Glomerular visceral epithelial cell (primary cell): ENCODE measurements around the gene BNIP1.

Experiments
- DNase-seq: peaks from one replicate; pipeline ENCODE4 v3.0.0-alpha.2; 2016; ENCODE audit errors: extremely low spot score

BNIP1 gene

DNA sequence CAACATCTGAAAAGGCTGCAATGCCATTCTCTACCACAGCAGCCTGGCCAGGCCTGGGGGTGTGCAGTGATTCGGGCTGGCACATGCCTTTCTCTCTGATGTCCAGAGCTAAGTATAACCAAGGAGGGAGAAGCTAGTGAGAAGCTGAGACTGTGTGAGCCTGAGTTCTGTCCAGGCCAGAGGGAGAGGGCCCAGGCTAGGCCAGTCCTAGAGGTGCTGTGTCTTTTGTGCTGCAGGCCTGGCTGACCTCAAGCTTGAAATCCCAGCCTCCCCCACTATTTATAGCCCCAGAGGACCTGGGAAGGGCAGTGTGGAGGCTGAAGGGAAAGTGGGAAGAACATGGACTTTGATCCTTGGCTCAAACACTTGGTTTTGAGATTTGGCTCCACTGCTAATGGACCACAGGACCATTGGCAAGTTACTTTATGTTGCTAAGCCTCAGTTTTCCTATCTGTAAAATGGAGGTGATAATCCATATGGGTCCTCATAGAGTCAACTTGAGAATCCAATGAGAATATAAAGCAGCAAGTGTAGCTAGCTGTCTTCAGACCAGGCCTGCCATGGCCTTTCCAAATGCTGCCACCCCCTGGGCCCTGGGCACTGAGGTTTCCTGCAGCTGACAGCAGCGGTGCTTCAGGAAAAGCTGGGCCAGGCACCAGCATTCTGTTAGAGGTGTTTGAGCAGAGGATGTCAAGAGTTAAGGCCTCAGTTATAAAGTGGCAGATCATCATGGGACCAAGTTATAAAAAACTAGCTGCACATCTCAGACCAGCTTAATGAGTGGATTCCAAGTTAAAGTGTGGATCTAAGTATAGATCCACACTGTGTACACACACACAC is 21.1 kb downstream of the BNIP1 start:
- no peak for DNase-seq

- DNase-seq = no peak
These were observed 27.8 kb downstream of the BNIP1 start for GRCh38 chr5:173172166-173172565.

GRCh38 chr5:173175523-173175922 is 31.2 kb downstream of the BNIP1 start:
- DNase-seq = no peak

GRCh38 chr5:173178369-173178910 is 34.1 kb downstream of the BNIP1 start:
- no peak for DNase-seq

DNA sequence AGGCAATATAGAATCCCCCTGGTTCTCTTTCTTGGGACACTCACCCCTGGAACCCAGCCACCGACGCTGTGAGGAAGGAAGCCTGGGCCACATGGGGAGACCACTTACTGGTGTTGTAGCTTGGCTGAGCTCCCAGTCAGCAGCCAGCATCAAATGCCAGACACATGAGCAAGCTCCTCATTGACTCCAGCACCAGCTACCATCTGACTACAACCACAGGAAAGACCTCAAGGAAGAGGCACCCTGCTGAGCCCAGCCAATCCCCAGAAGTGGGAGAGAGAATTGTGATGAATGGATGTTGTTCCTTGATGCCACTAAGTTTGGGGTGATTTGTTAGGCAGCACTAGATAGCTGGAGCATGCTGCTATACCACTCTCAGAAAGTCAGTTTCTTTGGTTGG is 36.0 kb downstream of the BNIP1 start:
- no peak for DNase-seq

DNA sequence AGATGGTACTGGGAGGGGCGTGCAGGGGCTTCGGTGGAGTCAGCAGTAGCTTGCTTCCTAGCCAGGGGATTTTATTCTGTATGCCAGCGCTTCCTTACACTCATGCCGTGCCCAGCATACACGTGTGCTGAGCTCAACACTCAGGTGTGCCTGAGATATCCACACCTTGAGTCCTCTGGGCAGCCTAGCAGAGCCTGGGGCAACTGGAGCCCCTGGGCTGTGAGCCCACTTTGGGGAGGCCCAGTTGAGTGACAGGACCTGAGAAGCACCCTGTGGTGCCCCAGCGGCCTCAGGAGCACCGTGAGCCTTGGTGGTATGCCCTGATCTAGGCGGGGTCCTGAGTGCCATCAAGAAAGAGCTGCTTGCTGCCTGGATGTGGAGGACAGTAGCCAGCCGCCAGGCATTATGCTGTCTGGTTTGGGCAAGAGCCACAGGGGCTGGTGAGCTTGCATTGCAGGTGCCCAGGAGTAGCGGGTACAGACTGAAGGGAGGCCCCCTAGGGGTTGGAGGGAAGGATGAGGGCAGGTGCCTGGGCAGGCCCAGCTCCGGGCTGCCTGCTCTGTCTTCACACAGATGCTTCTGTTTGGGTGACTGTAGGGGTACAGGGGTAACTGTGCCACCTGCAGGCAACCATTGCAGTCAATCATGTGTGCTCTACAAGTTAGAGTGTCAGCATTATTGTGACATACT is 42.9 kb downstream of the BNIP1 start:
- DNase-seq = peak; percentile 10

DNA sequence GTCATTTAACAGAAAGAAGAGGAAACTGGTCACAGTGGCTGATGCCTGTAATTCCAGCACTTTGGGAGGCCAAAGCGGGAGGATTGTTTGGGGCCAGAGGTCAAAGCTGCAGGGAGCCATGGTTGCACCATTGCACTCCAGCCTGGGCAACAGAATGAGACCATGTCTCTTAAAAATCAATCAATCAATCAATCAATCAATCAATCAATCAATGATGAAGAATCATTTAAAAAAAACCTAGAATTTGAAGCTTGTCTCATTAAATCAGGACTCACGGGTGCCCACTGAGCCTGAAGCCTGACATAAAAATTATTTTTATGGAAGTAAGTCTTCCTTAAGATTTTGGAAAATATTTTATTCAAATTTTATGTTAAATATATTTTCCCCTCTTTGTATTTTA is 43.9 kb downstream of the BNIP1 start:
- no peak for DNase-seq

- DNase-seq = no peak
These were observed 46.7 kb downstream of the BNIP1 start for GRCh38 chr5:173191015-173191414.

DNA sequence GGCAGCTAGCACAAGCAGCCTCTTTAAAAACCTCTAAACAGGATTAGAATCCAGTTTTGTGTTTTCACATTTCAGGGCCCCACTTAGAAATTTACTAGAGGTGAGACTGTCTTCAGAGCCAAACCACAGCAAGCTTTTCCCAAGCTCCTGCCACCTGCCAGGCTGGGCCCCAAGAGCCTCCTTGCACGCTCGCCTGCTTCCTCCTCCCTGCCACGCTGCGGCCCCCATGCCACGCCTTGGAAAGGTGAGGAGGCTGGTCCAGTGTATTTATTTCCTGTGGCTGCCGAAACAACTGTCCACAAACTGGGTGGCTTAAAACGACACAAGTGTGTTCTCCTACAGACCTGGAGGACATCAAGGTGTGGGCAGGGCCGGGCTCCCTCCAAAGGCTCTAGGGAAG is 47.2 kb downstream of the BNIP1 start:
- no peak for DNase-seq

DNA sequence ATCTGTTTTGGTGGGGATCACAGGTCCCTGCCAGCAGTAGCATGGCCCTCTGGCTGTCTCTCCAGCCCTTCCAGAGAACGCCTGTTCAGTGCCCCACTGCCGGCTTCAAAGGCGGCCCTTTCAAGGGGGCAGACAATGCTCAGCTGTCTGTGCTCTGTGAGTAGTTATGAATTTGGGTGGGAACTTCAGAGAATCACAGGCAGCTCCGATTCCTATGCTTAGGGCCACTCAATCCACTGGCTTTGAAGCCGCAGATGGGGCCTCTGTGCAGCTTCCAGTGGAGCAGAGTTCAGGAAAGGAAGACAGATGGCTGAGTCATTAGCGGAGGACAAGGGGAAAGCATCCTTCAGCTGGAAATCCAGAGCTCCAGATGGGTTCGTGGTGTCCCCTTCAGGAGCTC is 48.2 kb downstream of the BNIP1 start:
- no peak for DNase-seq

DNA sequence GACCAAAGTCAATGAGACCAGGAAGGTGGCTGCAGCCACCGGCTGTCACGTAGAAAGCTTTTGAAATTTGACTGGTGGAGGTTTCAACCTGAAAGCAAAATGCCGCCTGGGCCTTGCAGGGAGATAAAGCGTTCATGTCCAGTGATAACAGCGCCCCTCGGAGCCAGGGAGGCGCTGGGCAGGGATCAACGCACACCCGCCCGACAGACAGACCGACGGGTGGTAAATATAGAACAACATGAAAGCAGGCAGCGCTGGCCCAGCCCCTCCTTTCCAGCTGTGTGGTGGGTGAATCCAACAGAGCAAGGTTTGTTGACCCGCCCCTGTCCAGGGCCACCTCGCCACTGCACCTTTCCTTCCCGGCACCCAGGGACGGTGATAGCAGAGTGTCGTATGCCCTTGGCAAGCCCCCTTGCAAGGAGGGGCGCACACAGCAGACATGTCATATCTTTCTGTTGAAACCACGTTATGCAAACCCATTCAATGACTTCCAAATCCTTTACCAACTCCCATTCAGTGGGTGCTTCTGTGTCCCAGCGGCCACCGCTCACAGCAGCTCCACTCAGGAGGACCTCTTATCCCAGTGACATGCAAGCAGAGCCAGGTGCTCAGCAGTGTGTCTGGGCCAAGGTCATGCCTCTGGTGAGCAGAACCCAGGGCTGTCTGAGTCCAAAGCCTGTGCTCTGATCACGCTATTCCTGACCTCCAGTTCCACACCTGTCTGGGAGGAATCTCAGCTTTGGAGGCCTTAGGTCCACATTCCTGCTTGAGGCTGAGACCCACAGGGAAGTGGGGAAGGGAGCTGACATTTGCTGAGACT is 52.0 kb downstream of the BNIP1 start:
- DNase-seq = no peak

- DNase-seq = no peak
These were observed 53.1 kb downstream of the BNIP1 start for GRCh38 chr5:173197375-173197891.

- no peak for DNase-seq
These were observed 53.7 kb downstream of the BNIP1 start for GRCh38 chr5:173198049-173198448.

- DNase-seq = no peak
These were observed 56.0 kb downstream of the BNIP1 start for GRCh38 chr5:173200356-173200755.

- DNase-seq = peak; percentile 57
These were observed 57.4 kb downstream of the BNIP1 start for GRCh38 chr5:173201636-173202265.

DNA sequence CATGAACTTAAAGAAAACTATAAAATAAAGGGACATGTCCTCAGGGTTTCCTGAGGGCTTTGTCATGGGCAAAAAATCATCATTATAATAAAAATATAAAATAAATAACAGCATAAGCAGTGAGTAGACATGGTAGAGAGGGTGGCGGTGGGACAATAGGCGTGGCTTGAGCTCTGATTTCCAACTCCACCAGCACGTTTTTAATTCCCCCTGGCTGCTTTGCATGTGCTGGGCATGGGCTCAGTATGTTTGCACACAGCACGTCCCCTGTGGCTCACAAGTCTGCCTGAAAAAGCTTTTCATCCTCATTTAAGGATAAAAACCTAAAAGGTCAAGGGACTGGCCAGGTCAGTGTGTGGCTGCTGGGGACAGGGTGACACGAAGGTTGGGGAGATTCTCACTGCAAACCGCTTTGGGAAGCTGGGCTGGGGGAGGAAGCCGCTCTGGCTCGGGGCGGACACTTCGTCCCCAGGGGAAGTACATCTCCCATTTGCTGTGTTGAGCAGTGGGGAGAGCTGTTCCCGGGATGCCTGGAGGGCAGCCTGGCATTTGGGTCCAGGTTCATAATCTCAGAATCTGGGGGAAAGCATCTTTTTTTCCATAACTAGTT is 58.0 kb downstream of the BNIP1 start:
- no peak for DNase-seq

DNA sequence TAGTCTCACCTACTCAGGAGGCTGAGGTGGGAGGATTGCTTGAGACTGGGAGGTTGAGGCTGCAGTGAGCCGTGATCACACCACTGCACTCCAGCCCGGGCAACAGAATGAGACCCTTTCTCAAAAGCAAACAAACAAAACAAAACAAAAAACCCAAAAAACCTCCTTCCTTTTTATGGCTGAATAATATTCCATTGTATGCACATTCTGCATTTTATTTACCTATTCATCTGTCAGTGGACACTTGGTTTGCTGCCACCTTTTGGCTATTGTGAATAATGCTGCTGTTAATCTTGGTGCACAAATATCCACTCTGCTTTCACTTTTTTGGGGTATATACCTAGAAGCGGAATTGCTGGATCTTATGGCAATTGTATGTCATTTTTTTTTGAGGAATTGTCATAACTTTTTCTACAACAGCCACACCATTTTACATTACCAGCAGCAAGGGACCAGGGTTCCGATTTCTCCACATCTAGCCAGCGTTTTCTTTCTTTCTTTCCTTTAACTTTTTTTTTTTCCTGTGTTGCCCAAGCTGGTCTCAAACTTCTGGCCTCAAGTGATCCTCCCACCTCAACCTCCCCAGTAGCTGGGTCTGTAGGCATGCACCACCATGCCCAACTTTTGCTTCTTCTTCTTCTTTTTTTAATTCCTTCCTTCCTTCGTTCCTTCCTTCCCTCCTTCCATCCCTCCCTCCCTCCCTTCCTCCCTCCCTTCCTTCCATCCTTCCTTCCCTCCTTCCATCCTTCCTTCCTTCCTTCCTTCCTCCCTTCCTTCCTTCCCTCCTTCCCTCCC is 60.1 kb downstream of the BNIP1 start:
- DNase-seq = peak; percentile 26

GRCh38 chr5:173205916-173206315 is 61.6 kb downstream of the BNIP1 start:
- DNase-seq = no peak

- no peak for DNase-seq
These were observed 64.0 kb downstream of the BNIP1 start for GRCh38 chr5:173208296-173208695.

- no peak for DNase-seq
These were observed 66.5 kb downstream of the BNIP1 start for GRCh38 chr5:173210877-173211276.
